ENCODE results near the gene SLC24A4.

DNA sequence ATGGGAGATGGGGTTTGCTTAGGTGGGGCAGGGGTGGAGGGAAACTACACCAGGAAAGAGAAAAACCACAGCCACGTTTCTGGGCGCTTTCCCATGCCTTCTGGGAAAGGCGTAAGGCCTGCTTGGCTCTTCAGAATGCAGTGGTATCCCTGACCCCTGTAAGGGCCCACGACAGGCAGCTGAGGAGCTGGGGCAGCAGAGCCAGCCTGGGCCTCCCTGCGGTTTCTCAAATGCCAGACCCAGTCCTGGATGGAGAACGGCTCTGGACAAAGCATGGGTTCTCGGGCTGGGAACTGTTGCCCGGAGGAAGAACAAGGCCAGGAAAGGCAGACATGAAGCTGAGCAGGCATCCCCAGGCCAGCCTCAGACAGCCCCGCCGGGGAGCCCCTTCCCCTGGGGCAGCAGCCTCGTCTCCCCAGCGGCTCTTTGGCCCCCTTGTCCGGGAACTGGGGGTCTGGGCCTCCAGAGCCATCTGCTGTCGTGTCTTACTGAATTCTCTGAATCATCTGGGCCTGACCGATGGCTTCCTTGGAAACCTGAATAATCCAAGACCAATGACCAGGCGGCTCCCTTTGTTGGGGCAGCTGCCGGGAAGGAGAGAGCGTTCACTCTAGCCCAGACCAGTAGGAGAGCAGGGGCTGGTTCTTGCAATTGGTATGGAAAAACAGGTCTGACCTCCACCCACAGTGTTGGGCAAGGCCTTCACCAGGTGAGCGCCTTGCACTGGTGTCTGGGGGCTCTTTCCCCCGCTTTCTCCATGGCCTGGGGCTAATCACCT is 126.6 kb downstream of the SLC24A4 start:
- TF ChIP-seq, protein P1, sequence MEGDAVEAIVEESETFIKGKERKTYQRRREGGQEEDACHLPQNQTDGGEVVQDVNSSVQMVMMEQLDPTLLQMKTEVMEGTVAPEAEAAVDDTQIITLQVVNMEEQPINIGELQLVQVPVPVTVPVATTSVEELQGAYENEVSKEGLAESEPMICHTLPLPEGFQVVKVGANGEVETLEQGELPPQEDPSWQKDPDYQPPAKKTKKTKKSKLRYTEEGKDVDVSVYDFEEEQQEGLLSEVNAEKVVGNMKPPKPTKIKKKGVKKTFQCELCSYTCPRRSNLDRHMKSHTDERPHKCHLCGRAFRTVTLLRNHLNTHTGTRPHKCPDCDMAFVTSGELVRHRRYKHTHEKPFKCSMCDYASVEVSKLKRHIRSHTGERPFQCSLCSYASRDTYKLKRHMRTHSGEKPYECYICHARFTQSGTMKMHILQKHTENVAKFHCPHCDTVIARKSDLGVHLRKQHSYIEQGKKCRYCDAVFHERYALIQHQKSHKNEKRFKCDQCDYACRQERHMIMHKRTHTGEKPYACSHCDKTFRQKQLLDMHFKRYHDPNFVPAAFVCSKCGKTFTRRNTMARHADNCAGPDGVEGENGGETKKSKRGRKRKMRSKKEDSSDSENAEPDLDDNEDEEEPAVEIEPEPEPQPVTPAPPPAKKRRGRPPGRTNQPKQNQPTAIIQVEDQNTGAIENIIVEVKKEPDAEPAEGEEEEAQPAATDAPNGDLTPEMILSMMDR (IDR thresholded peaks at IDR 0.05; ENCODE audit: low read depth, low read length, poor library complexity, severe bottlenecking) = no peak
- TF ChIP-seq EZH2phosphoT487 (IDR thresholded peaks at IDR 0.05; ENCODE audit: borderline replicate concordance, low read length) = no peak
